Adipocyte (in vitro differentiated cells): ENCODE data around the gene ENDOD1.

Source experiments
- DNase-seq: peaks from one replicate; pipeline ENCODE4 v3.0.0-alpha.2; 2015; ENCODE audit warnings: low read depth
- H3K27me3 ChIP-seq: replicated peaks from 2 replicates; pipeline ENCODE4 v1.7.0; 2013; ENCODE audit warnings: mild to moderate bottlenecking, low read length, moderate library complexity; ENCODE audit not compliant: control insufficient read depth, insufficient read depth
- H3K36me3 ChIP-seq: 2 replicates; pipeline ENCODE4 v1.7.0; 2013; ENCODE audit warnings: low read length, mild to moderate bottlenecking, moderate library complexity; ENCODE audit not compliant: control insufficient read depth, insufficient read depth, severe bottlenecking
- H3K4me1 ChIP-seq: 2 replicates; pipeline ENCODE4 v1.7.0; 2013; ENCODE audit warnings: mild to moderate bottlenecking, low read length, moderate library complexity; ENCODE audit not compliant: control insufficient read depth, insufficient read depth
- H3K4me3 ChIP-seq: 2 replicates; pipeline ENCODE4 v1.7.0; 2013; ENCODE audit warnings: mild to moderate bottlenecking, low read length, moderate library complexity
- H3K9ac ChIP-seq: 2 replicates; pipeline ENCODE4 v1.7.0; 2013; ENCODE audit warnings: mild to moderate bottlenecking, low read length, moderate library complexity
- H3K9me3 ChIP-seq: 2 replicates; pipeline ENCODE4 v1.7.0; 2013; ENCODE audit warnings: mild to moderate bottlenecking, low read length, moderate library complexity; ENCODE audit not compliant: control insufficient read depth

Gene ENDOD1

DNA sequence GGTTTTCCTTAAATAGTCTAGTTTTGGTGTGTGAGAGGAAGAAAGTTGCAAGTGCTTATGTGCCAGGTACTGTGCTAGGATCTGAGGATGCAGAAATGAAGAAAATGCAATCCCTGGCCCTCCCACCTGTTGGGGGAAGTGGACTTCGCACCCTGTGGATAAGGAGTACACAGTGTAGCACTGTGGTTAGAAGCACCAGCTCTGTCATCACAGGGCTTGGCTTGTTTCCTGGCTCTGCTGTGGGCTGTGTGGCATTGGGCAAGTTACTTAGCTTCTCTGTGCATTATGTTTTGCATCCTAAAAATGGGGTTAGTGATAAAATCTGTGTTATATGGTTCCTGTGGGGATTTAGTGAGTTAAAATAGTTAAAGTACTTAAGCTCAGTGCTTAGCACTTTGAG is 68.2 kb downstream of the ENDOD1 start:
- H3K4me3 ChIP-seq: no peak overlapping the region
- H3K27me3 ChIP-seq: no peaks in the 10 kb centered on the region
- H3K9me3 ChIP-seq: no peaks in the 10 kb centered on the region
- H3K36me3 ChIP-seq: no peaks in the 10 kb centered on the region
- peaks cover 13% of the 10 kb centered on the region for H3K4me1 ChIP-seq
- H3K9ac ChIP-seq: no peak overlapping the region
- no peak for DNase-seq

DNA sequence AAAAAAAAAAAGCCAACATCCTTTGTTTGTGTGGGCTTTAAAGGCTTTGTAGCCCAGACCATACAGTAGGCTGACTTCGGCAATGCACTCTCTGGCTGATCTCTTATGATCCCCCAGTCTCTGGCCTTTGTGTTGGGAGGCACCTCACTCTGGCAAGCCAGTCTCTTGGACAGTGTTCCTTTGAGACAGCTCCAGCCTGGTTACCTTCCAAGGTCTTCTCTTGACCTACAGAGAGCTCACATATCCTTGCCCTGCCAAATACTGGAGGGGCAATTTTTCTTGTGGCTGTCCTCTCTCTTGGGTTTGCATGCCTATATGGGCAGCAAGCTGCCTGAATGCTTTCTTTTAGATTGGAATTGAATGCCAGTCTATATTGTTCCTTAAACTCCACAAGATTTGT is 71.6 kb downstream of the ENDOD1 start:
- Histone ChIP-seq H3K9me3 (no peaks in the 10 kb centered on the region), H3K4me1 (peaks cover 13% of the 10 kb centered on the region), H3K9ac (no peak overlapping the region), H3K27me3 (no peaks in the 10 kb centered on the region), H3K36me3 (no peaks in the 10 kb centered on the region), H3K4me3 (no peak overlapping the region)
- no peak for DNase-seq

DNA sequence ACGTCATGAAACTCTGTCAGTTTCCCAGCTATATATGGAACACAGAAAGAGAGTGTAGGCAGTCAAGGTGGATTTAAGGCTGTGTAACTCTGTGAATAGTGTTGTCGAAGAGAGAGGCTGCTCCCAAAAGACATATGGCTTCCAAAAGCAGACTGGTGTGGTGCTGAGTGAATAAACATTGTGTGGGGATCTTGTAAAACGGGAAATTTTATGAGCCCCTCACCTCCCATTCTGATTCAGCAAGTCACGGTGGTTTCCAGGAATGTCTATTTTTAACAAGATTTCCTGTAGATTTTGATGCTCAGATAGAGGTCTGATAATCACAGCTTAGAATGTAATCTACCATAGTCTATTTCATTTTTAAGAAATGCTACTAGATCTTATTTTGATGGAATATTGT is 73.5 kb downstream of the ENDOD1 start:
- DNase-seq: no peak
- Histone ChIP-seq H3K4me3 (no peak overlapping the region), H3K36me3 (peaks cover 7% of the 10 kb centered on the region), H3K9ac (no peak overlapping the region), H3K27me3 (no peaks in the 10 kb centered on the region), H3K4me1 (no peaks in the 10 kb centered on the region), H3K9me3 (no peaks in the 10 kb centered on the region)

DNA sequence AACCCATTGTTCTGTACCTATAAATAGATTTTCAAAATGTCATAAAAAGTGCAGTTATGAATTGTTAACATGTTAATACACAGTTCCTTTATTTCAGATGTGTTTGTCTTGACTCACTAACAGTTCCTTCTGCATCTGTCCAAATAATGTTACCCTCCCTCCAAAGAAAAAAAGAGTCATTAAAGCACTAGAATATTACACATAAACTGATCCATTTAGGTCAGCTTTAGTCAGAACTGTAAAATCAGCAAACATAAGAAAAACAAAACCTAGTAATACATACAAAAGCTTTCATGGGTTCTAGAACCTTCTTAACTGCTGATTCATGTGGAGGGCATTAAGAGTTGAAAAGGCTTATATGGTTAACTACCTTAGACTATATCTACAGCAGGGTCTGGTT is 76.0 kb downstream of the ENDOD1 start:
- no peak overlapping the region for H3K9ac ChIP-seq
- no peaks in the 10 kb centered on the region for H3K9me3 ChIP-seq
- DNase-seq: no peak
- no peaks in the 10 kb centered on the region for H3K27me3 ChIP-seq
- H3K4me1 ChIP-seq: no peaks in the 10 kb centered on the region
- peaks cover 19% of the 10 kb centered on the region for H3K36me3 ChIP-seq
- no peak overlapping the region for H3K4me3 ChIP-seq

DNA sequence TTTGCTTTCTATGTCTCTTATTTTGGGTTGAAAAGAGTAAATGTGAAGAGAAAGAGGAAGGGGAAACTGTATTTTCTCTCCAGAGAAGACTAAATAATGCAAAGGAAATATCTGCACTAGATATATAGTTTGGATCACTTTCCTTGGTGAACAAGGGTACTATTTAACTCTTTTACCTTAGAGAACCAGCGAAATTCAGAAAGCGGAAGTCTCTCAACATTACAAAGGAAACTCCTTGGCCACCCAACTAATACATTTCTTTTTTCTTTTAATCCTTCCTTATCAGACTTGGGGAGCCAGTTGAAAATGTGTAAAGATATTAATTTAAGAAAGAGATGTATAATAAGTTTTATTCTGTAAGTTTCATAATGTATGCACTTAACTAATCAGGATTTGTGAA is 77.1 kb downstream of the ENDOD1 start:
- Histone ChIP-seq H3K36me3 (peaks cover 30% of the 10 kb centered on the region), H3K4me3 (no peak overlapping the region), H3K9ac (no peak overlapping the region), H3K27me3 (no peaks in the 10 kb centered on the region), H3K4me1 (no peaks in the 10 kb centered on the region), H3K9me3 (no peaks in the 10 kb centered on the region)
- DNase-seq: no peak

DNA sequence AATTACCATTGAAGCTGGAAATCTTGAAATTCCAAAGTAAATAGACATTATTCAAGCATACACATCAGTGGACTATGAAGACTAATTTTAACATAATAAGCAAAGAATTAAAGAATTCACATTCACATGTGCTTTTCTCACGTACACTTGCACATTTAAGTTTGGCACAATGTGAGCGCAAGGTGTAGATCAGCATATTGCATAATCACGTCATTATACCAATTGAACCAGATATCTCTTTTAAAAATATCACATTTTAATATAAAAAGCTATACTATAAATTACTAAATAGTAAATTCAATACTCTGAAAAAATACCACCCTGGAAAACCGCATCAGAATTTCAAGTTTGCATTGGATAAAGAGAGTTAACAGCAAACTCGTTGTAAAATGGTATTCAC is 80.6 kb downstream of the ENDOD1 start:
- Histone ChIP-seq H3K27me3 (no peaks in the 10 kb centered on the region), H3K36me3 (peaks cover 62% of the 10 kb centered on the region), H3K9me3 (no peaks in the 10 kb centered on the region), H3K9ac (no peak overlapping the region), H3K4me3 (no peak overlapping the region), H3K4me1 (no peaks in the 10 kb centered on the region)
- DNase-seq: no peak

DNA sequence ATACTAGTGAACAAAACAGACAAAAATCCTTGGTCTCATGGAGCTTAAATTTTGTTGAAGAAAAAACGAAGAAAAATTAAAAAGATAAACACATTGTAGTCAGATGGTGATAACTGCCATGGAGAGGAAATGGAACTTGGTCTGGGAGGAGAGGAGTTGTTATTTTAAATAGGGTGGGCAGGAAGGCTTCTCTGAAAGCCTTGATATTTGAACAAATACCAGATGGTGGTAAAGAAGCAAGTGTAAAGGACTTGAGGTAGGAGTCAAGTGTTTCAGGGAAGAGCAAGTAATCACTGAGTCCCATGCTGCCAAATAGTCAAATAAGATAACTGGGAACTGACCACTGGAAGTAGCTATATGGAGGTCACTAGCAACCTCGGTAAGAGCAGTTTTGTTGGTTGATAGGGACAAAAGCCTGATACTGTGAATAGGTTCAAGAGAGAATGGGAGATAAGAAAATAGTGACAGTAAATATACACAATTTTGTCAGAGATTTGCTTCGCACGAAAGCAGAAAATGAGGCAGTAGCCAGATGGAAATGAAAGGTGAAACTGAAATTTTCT is 86.3 kb downstream of the ENDOD1 start:
- peaks cover 93% of the 10 kb centered on the region for H3K36me3 ChIP-seq
- H3K4me1 ChIP-seq: no peaks in the 10 kb centered on the region
- H3K9me3 ChIP-seq: no peaks in the 10 kb centered on the region
- no peaks in the 10 kb centered on the region for H3K27me3 ChIP-seq
- no peak overlapping the region for H3K9ac ChIP-seq
- H3K4me3 ChIP-seq: no peak overlapping the region
- DNase-seq: no peak
